EL (cell line): ENCODE results near the gene GORASP1.
"Not testable (repeated sequence)": the region's sequence is repeated elsewhere in the genome, so short reads cannot be mapped to it uniquely, and the experiment has no call there.

Experiments
- DNase-seq: peaks from one replicate; pipeline ENCODE4 v3.0.0-alpha.2; 2016

Gene GORASP1

GRCh38 chr3:39062180-39062579, 45.2 kb downstream of the GORASP1 start:
- DNase-seq: no peak

- not testable (repeated sequence) for DNase-seq
Measured at GRCh38 chr3:39061228-39061627, 46.2 kb downstream of the GORASP1 start.

- DNase-seq: no peak
Measured at GRCh38 chr3:39056151-39056550, 51.3 kb downstream of the GORASP1 start.

GRCh38 chr3:39053696-39054095, 53.7 kb downstream of the GORASP1 start:
- no peak for DNase-seq

- no peak for DNase-seq
Measured at GRCh38 chr3:39052583-39052982, 54.8 kb downstream of the GORASP1 start.

- DNase-seq: peak; percentile 88
Measured at GRCh38 chr3:39051649-39052561, 55.5 kb downstream of the GORASP1 start, which contains the start of the genes SCN11A and WDR48. Gene SCN11A (minus strand): TSS chr3:39051944. CDS start chr3:38950362, 101,582 bp downstream. Gene WDR48 (plus strand): TSS chr3:39052016. CDS start chr3:39052026, 10 bp downstream.

- no peak for DNase-seq
Measured at GRCh38 chr3:39050029-39050428, 57.4 kb downstream of the GORASP1 start.
